ENCODE data around the gene SNX18.
"Not testable (repeated sequence)": the region's sequence is repeated elsewhere in the genome, so short reads cannot be mapped to it uniquely, and the experiment has no call there.

SNX18 gene

GRCh38 chr5:54520940-54521339 lies 3.4 kb downstream of the SNX18 start:
- DNase-seq, result no peak

GRCh38 chr5:54521856-54522479 lies 4.4 kb downstream of the SNX18 start:
- no peak for DNase-seq

- no peak for DNase-seq
Observed at GRCh38 chr5:54523534-54523933, 6.0 kb downstream of the SNX18 start.

- no peak for DNase-seq
Observed at GRCh38 chr5:54524082-54524481, 6.5 kb downstream of the SNX18 start.

- DNase-seq, result no peak
Observed at GRCh38 chr5:54524704-54525103, 7.1 kb downstream of the SNX18 start.

- DNase-seq, result no peak
Observed at GRCh38 chr5:54525261-54525660, 7.7 kb downstream of the SNX18 start.

GRCh38 chr5:54525692-54526091 lies 8.1 kb downstream of the SNX18 start:
- DNase-seq, result no peak

- DNase-seq, result no peak
Observed at GRCh38 chr5:54526604-54527288, 9.2 kb downstream of the SNX18 start.

GRCh38 chr5:54528633-54529209 lies 11.2 kb downstream of the SNX18 start:
- DNase-seq, result no peak

GRCh38 chr5:54529565-54529964 lies 12.0 kb downstream of the SNX18 start:
- DNase-seq, result peak; percentile 30

GRCh38 chr5:54531546-54531945 lies 14.0 kb downstream of the SNX18 start:
- DNase-seq, result no peak

- no peak for DNase-seq
Observed at GRCh38 chr5:54533541-54534190, 16.1 kb downstream of the SNX18 start.

- no peak for DNase-seq
Observed at GRCh38 chr5:54534191-54535004, 16.8 kb downstream of the SNX18 start.

GRCh38 chr5:54535149-54535844 lies 17.7 kb downstream of the SNX18 start:
- DNase-seq, result no peak

- DNase-seq, result not testable (repeated sequence)
Observed at GRCh38 chr5:54536375-54536774, 18.8 kb downstream of the SNX18 start.

GRCh38 chr5:54536861-54537260 lies 19.3 kb downstream of the SNX18 start:
- not testable (repeated sequence) for DNase-seq

- DNase-seq, result no peak
Observed at GRCh38 chr5:54537725-54538124, 20.2 kb downstream of the SNX18 start.

GRCh38 chr5:54538156-54538555 lies 20.6 kb downstream of the SNX18 start:
- no peak for DNase-seq

- DNase-seq, result no peak
Observed at GRCh38 chr5:54539001-54539400, 21.4 kb downstream of the SNX18 start.

GRCh38 chr5:54540286-54540685 lies 22.7 kb downstream of the SNX18 start:
- no peak for DNase-seq

GRCh38 chr5:54541823-54542783 lies 24.5 kb downstream of the SNX18 start:
- no peak for DNase-seq

Measured in NCI-H1694 (cell line).